GM13977 (cell line): ENCODE results near the gene CDH13.

Source experiments
- DNase-seq: peaks from one replicate; pipeline ENCODE4 v3.0.0; 2012; ENCODE audit warnings: low spot score
- in situ Hi-C: fragments of 300-500 bp; cut with MboI; formaldehyde crosslinking; loops from one replicate; pipeline ENCODE4 v1.12.0; 2022; ENCODE audit warnings: low sequenced_read_pairs, low pct_unique_long_range_greater_than_20kb, mixed read lengths, inconsistent platforms; ENCODE audit not compliant: unreplicated experiment
- TF ChIP-seq, protein P1 (sequence below): IDR thresholded peaks from 2 replicates; pipeline ENCODE4 v1.5.1; 2012; ENCODE audit warnings: mild to moderate bottlenecking, control low read depth; ENCODE audit not compliant: insufficient read depth; ENCODE audit errors: extremely low read depth, missing control alignments

Gene CDH13

DNA sequence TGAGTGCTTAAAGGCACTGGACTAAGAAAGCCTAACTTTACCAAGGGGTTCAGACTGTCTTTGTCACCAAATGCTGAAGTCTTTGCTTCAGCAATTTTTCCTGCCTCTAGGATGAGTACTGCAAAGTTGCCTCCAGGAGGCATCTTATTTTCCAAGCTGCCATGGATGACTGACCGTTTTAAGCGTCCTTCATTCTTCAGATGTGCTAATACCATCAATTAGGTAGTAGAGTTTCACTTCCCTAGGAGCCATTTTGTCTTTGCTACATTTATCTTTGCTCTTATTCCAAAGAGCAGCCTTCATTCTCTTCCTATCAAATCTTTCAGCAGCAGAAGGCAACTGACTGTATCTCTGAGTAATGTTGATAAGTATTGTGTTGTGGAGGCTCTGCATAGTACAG, 440.1 kb downstream of the CDH13 start:
- TF ChIP-seq, protein P1, sequence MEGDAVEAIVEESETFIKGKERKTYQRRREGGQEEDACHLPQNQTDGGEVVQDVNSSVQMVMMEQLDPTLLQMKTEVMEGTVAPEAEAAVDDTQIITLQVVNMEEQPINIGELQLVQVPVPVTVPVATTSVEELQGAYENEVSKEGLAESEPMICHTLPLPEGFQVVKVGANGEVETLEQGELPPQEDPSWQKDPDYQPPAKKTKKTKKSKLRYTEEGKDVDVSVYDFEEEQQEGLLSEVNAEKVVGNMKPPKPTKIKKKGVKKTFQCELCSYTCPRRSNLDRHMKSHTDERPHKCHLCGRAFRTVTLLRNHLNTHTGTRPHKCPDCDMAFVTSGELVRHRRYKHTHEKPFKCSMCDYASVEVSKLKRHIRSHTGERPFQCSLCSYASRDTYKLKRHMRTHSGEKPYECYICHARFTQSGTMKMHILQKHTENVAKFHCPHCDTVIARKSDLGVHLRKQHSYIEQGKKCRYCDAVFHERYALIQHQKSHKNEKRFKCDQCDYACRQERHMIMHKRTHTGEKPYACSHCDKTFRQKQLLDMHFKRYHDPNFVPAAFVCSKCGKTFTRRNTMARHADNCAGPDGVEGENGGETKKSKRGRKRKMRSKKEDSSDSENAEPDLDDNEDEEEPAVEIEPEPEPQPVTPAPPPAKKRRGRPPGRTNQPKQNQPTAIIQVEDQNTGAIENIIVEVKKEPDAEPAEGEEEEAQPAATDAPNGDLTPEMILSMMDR, result no peak
- in situ Hi-C loops, result no loop called here

GRCh38 chr16:83068686-83069085, 441.9 kb downstream of the CDH13 start:
- TF ChIP-seq, protein P1, result no peak
- DNase-seq, result no peak
- in situ Hi-C loops, result no loop called here

More for the DNA sequence above, 440.1 kb downstream of the CDH13 start:
- no peak for DNase-seq

GRCh38 chr16:83070416-83071209, 443.8 kb downstream of the CDH13 start:
- no peak for DNase-seq
- in situ Hi-C loops, result no loop called here
- TF ChIP-seq, protein P1, result no peak

DNA sequence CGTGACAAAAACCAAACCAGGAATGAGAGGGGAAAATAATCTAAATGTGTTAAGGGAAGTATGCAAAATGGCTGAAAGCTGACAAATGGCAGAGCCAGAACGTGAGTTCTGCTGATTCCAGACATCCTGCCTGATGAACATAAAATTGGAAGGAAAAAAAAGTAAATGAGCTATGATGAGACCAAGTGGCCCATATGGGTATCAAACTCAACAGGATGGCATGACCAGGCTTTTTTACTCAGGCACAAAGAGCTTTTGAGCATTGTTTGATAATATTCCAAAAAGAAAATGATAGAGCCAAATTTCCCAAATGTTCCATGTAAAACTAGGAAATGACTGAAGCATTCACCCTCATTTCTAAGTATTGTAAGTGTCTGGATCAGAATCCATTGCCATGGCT, 449.2 kb downstream of the CDH13 start:
- in situ Hi-C loops, result no loop called here
- DNase-seq, result no peak
- TF ChIP-seq, protein P1, result no peak

DNA sequence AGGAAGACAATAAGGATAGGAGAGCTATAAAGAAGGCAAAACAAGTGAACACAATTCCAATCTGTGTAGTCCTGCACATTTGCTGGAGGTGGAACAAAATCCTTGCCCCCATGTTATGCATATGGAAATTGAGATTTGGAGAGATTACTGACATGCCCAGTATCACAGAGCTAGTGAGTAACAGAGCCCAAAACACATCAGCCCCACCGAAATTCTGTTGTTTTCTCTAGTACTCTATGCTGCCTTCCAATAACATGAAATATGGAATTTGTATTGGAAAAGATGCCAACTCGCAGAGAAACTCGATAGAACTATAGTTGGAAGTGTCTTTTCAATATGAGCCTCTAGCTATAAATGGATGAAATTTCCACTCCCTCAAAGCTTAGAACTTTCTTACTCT, 456.6 kb downstream of the CDH13 start:
- DNase-seq, result no peak
- in situ Hi-C loops, result no loop called here
- TF ChIP-seq, protein P1, result no peak

DNA sequence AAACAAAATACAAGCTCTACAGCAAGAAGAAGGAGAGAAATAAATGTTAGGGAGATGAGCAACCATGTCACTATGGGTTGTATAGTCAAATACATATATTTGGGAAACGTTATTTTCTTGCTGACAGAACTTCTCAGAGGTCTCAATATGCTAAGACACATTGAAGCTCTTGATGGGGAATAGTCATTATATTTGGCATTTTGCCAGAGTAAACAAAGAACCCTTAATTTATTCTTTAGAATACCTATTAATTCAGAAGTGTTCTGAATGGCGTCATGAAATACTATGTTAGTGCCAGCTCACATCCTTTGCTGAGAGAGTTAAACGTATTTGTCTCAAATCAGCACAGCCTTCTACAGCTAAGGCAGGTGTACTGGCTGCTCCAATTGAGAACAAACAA, 458.9 kb downstream of the CDH13 start:
- TF ChIP-seq, protein P1, result no peak
- in situ Hi-C loops, result no loop called here
- DNase-seq, result no peak
